Measurements from ENCODE around the gene ABHD5.
"Not testable (repeated sequence)": the region's sequence is repeated elsewhere in the genome, so short reads cannot be mapped to it uniquely, and the experiment has no call there.

ABHD5 gene

DNA sequence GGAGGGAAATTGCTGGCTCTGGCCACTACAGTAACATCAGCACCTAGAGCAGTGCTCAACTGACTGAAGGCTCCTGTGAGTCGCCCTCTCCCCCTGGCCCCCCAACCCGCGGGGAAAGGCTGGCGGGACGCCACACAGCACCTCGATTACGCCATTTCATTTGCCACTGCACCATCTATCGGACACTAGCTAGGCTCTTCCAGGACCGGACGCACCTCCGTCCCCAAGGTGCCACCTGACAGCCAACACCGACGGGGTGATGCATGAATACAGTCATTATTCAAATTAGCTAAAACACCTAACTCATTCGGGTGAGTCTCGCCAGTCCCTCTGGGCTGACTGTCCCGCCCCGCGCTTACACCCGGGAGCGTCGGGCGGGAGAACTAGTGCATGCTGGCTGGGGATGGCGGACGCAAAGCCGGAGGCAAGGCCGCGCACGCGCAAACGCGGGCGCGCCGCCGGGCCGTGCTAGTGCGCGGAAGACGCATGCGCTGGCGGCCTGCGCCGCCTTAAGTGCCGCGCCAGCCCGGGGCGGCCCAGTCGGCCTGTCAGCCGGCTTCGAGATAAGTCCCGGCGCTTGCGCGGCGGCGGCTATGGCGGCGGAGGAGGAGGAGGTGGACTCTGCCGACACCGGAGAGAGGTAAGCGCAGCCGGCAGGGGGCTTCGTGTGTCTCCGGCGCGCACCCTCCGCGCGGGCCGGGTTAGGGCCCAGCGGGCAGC, at the start of gene ABHD5:
TSS of gene ABHD5 (plus strand) at position 539 of the 720 bp plus-strand sequence. CDS start at position 594, 55 bp downstream.
- DNase-seq: peak; percentile 75

DNA sequence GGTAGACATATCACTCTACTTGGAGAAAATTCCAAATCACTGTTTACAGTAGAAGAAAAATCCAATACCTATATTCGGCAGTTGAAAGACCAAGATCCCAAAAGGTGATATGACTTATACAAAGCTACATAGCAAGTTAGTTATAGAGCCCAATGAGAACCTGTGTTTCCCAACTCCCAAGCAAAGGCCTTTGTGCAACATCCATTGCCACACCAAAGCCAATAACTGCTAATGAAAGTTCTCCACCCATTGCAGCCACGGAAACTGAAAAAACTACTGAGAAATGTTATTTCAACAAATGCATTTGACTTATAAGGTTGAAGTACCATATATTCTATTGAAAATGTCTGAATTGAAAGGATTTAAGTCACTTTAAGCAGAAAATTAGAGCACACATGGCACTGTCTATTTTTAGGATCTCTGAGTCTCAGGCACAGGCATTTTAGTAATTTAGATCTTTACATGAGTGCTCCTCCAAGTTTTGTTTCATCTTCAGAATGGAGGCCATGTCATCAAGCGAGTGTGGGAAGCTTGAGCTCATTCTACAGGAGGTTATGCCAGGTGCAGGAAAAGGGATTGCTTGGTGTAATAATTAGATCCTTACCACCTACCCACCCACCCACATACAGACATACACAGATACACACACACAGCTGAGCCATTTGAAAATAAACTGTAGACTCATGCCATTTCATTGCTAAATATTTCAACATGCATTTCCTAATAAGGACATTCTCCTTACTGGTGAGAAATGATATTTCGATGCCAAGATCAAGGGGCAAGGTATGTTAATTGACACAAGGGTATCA, 49.2 kb upstream of the ABHD5 start:
- no peak for DNase-seq

DNA sequence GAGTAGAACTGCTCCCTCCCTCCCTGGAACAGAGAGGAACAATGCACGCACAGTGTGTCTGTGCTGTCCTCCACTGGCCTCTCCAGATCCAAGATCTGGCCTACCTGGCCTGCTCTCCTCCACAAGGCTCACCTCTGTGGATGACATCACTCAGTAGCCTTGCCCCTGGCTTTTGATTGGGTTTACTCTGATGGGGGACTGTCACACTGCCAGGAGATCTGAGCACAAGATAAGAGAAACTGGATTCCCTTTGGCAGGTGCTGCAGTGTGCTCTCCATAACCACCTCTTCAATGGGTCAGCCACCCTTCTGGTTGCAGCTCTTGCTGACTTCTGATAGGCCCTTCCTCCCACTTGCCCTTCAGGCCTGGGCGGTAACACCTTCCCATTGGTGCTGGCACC, 46.3 kb upstream of the ABHD5 start:
- DNase-seq: no peak

DNA sequence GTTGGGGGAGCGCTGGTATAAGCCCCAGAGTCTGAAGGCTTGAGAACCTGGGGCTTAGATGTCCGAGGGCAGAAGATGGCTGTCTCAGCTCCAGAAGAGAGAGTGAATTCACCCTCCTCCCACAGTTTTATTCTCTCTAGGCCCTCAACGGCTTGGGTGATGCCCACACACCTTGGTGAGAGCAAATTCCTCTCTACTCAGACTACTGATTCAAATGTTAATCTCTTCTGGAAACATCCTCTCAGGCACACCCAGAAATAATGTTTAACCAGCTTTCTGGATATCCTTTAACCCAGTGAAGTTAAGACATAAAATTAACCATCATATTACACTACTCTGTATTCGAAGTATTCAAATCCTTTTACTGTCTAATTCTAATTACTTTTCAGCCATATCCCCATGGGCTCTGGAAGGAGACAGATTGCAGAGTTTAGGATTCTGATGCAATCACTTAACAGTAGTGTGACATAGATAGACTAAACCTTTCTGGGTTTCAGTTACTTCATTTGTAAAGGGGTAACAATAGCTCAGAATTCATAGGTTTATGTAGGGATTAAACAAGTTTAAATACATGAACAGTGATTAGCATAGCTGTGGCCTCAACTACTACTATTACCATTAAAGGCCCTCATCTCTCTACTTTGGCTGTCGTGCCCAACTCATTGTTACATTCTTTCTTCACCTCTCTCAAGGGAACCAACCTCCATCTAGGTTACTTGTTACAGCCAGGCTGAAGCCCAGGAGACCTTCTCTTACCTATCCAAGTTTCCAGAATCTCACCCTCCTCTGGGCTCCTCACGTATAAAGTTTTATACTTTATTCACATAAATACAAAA, 43.2 kb upstream of the ABHD5 start:
- no peak for DNase-seq

DNA sequence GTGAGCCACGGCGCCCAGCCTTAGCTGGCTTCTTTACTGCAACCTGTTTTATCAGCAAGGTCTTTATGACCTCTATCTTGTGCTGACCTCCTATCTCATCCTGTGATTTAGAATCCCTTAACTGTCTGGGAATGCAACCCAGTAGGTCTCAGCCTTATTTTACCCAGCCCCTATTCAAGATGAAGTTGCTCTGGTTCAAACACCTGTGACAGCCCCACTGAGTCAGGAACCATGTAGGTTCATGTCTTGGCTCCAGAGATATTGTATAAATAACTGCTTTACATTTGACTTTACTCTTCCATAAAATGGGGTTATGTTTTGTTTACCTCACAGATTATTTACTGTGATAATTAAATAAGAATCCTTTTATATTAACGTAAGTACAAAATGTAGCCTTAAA, 41.8 kb upstream of the ABHD5 start:
- DNase-seq: no peak

DNA sequence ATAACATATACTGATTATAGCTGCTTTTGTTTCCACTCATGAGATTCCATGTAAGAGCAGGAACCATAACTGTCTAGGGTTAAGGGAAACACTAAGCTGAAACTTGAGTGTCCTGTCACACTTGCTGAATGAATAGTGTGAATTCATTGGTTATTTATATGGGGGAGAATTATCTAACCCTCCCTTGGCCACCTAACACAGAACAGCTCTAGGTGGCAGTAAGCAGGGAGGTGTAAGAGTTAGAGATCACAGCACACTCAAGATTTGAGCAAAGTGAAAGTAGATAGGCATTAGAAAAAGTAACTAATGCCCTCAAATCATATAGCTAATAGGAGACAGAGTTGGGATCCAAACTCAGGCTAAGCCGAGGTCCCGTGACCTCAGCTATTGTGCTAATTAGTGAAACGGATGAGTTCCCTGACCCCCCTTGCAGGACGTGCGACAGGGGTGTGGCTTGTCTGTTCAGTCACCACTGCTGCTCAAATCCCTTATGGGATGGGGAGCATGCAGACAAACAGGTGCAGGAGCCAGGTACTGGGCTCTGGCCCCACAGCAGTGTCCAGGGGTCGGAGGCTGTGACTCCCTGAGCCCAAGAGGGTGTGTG, 41.3 kb upstream of the ABHD5 start:
- no peak for DNase-seq

DNA sequence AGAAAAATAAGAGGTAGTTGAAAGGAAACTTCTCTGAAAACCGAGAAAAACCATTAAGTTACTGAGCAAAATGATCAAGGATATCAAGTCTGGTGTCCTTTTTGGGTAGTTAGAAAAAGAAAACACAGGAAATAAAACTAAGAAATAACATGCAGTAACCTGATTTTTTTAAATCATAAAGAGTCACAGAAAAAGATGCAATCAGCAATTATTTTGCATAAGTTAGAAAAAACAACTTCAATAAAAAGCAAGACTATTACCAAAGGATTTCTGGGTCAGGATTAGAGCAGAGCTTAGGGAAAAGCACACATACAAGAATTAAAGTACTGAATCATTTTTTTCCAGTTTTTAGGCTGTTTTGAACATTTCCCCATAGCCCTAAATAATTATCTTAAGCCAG, 40.4 kb upstream of the ABHD5 start:
- DNase-seq: no peak

GRCh38 chr3:43656390-43656789, 34.3 kb upstream of the ABHD5 start:
- not testable (repeated sequence) for DNase-seq

GRCh38 chr3:43659250-43659880, 31.4 kb upstream of the ABHD5 start:
- DNase-seq: no peak

GRCh38 chr3:43661376-43661775, 29.4 kb upstream of the ABHD5 start:
- not testable (repeated sequence) for DNase-seq

DNA sequence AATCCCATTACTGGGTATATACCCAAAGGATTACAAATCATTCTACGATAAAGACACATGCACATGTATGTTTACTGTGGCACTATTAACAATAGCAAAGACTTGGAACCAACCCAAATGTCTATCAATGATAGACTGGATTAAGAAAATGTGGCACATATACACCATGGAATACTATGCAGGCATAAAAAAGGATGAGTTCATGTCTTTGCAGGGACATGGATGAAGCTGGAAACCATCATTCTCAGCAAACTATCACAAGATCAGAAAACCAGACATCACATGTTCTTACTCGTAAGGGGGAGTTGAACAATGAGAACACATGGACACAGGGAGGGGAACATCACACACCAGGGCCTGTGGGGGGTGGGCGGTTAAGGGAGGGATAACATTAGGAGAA, 25.7 kb upstream of the ABHD5 start:
- not testable (repeated sequence) for DNase-seq

GRCh38 chr3:43670635-43671522, 19.9 kb upstream of the ABHD5 start:
- DNase-seq: no peak

DNA sequence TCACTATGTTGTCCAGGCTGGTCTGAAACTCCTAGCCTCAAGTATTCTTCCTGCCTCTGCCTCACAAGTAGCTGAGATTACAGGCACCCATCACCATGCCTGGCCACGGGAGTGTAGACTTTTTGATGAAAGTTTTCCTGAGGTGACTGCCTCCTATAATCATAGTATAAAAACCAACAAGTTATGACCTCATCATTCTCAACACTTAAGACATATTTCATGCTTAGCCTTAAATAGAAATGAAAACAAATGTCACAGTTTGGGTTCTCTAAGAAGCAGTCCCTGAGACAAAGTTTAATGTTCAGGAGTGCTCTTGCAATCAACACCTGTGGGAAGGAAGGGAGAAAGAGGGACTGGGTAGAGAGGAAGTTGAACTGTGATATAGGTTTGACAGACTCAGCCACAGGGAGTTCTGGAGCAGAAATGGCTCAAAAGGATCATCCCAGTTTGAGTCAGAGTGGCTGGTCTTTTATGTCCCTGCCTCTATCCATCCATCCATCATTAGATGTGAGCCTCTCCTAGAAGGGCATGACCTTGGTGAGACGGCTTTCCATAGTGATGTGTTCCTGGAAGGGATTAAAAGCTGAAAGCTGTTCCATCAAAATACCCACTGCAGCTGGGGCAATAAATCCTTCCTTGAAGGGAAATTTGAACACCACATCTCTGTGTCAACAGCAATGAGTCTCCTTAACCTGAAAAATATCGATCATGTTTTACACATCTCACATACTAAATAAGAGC, 16.2 kb upstream of the ABHD5 start:
- no peak for DNase-seq

DNA sequence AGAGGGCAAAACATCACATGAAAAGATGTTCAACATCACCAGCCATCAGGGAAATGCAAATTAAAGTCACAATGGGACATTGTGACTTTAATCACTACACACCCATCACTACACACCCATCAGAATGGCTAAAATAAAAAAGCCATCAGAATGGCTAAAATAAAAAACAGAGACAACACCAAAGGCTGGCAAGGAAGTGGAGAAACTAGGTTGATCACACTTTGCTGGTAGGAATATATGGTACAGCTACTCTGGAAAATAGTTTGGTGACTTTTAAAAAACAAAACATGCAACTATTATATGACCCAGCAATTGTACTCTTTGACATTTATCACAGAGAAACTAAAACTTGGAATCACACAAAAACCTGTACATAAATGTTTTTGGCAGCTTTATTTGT, 15.1 kb upstream of the ABHD5 start:
- DNase-seq: no peak

GRCh38 chr3:43676441-43676840, 14.3 kb upstream of the ABHD5 start:
- DNase-seq: no peak

- not testable (repeated sequence) for DNase-seq
Observed at GRCh38 chr3:43678375-43678774, 12.4 kb upstream of the ABHD5 start.

DNA sequence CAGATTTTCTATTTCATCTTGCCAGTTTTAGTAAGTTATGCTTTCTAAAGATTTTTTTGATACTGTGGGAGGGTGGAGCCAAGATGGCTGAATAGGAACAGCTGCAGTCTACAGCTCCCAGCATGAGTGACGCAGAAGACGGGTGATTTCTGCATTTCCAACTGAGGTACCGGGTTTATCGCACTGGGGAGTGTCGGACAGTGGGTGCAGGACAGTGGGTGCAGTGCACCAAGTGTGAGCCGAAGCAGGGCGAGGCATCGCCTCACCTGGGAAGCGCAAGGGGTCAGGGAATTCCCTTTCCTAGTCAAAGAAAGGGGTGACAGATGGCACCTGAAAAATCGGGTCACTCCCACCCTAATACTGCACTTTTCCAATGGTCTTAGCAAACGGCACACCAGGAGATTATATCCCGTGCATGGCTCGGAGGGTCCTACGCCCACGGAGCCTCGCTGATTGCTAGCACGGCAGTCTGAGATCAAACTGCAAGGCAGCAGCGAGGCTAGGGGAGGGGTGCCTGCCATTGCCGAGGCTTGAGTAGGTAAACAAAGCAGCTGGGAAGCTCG, 11.8 kb upstream of the ABHD5 start:
- DNase-seq: not testable (repeated sequence)

DNA sequence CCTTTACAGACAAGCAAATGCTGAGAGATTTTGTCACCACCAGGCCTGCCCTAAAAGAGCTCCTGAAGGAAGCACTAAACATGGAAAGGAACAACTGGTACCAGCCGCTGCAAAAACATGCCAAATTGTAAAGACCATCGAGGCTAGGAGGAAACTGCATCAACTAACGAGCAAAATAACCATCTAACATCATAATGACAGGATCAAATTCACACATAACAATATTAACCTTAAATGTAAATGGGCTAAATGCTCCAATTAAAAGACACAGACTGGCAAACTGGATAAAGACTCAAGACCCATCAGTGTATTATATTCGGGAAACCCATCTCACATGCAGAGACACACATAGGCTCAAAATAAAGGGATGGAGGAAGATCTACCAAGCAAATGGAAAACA, 9.9 kb upstream of the ABHD5 start:
- DNase-seq: not testable (repeated sequence)

DNA sequence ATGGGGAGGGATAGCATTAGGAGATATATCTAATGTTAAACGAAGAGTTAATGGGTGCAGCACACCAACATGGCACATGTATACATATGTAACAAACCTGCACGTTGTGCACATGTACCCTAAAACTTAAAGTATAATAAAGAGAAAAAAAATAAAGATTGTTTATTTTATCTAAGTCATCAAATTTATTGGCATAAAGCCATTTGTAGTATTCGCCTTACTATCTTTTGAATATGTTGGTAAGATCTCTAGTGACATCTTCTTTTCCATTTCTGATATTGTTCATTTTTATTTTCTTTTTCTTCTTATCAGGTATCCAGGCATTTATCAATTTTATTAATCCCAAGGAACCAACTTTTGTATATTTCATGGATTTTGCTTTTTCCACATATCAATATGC, 5.8 kb upstream of the ABHD5 start:
- no peak for DNase-seq

DNA sequence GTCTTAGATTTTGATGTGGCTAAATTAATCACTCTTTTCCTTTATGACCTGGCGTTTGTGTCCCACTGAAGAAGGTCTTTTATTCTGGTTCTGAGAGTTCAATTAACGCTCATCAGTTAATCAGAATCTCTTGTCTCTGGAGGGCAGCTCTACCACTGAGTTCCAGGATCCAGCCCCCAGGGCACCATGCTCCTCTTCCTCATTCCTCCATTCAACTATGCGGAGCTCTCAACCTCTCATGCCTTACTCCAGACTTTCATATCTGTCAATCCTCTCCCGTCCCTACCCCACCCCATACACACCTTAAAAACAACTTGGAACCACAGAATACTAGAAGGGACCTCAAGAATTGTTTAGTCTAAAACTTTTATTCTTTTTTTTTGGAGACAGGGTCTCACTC, 4.8 kb upstream of the ABHD5 start:
- DNase-seq: no peak
